Duodenal mucosa (tissue), 2 donors: ENCODE data around the gene STK10.

Experiments
- H3K27ac ChIP-seq: one replicate; pipeline ENCODE4 v1.7.0; 2013; ENCODE audit warnings: low read depth, low read length
- H3K27me3 ChIP-seq, 2 donors: one replicate each; pipeline ENCODE4 v1.7.0; 2013; ENCODE audit warnings: low read length in 2 of 2, control low read depth in 1 of 2; ENCODE audit not compliant: insufficient read depth in 2 of 2, control insufficient read depth in 1 of 2
- H3K36me3 ChIP-seq, 2 donors: one replicate each; pipeline ENCODE4 v1.7.0; 2013; ENCODE audit warnings: low read length in 2 of 2, control low read depth in 1 of 2; ENCODE audit not compliant: insufficient read depth in 2 of 2, control insufficient read depth in 1 of 2
- H3K4me1 ChIP-seq, 2 donors: one replicate each; pipeline ENCODE4 v1.7.0; 2013; ENCODE audit warnings: low read length in 2 of 2, control low read depth in 1 of 2; ENCODE audit not compliant: insufficient read depth in 2 of 2, control insufficient read depth in 1 of 2
- H3K4me3 ChIP-seq, 2 donors: one replicate each; pipeline ENCODE4 v1.7.0; 2013; ENCODE audit warnings: low read length in 2 of 2, low read depth in 1 of 2
- H3K9ac ChIP-seq, 2 donors: one replicate each; pipeline ENCODE4 v1.7.0; 2013; ENCODE audit warnings: low read length in 2 of 2, low read depth in 1 of 2
- H3K9me3 ChIP-seq, 2 donors: one replicate each; pipeline ENCODE4 v1.7.0; 2013; ENCODE audit warnings: low read length in 2 of 2, control low read depth in 1 of 2; ENCODE audit not compliant: control insufficient read depth in 1 of 2

STK10 gene

GRCh38 chr5:172129256-172129910 lies 58.6 kb downstream of the STK10 start:
- Histone ChIP-seq H3K27me3 (no peaks in the 10 kb centered on the region), H3K9ac (no peak overlapping the region), H3K36me3 (peaks cover 7 to 8% of the 10 kb centered on the region in 2 donors), H3K4me3 (no peak overlapping the region), H3K27ac (no peak overlapping the region), H3K9me3 (no peaks in the 10 kb centered on the region), H3K4me1 (peaks cover 6 to 16% of the 10 kb centered on the region in 2 donors)

GRCh38 chr5:172127581-172127980 lies 60.4 kb downstream of the STK10 start:
- no peak overlapping the region for H3K27ac ChIP-seq
- no peak overlapping the region for H3K4me3 ChIP-seq
- H3K9ac ChIP-seq, result no peak overlapping the region
- peaks cover 7 to 10% of the 10 kb centered on the region in 2 donors for H3K4me1 ChIP-seq
- no peaks in the 10 kb centered on the region for H3K27me3 ChIP-seq
- peaks cover 7 to 8% of the 10 kb centered on the region in 2 donors for H3K36me3 ChIP-seq
- no peaks in the 10 kb centered on the region for H3K9me3 ChIP-seq

- peaks cover 0 to 7% of the 10 kb centered on the region in 2 donors for H3K36me3 ChIP-seq
- no peak overlapping the region for H3K27ac ChIP-seq
- no peaks in the 10 kb centered on the region for H3K9me3 ChIP-seq
- no peak overlapping the region for H3K4me3 ChIP-seq
- H3K27me3 ChIP-seq, result no peaks in the 10 kb centered on the region
- H3K4me1 ChIP-seq, result peaks cover 6 to 7% of the 10 kb centered on the region in 2 donors
- H3K9ac ChIP-seq, result no peak overlapping the region
Observed at GRCh38 chr5:172123269-172123692, 64.7 kb downstream of the STK10 start.

- Histone ChIP-seq H3K9me3 (no peaks in the 10 kb centered on the region), H3K9ac (no peak overlapping the region), H3K36me3 (peaks cover 0 to 4% of the 10 kb centered on the region in 2 donors), H3K4me1 (peaks cover 6 to 7% of the 10 kb centered on the region in 2 donors), H3K27ac (no peak overlapping the region), H3K4me3 (no peak overlapping the region), H3K27me3 (no peaks in the 10 kb centered on the region)
Observed at GRCh38 chr5:172119921-172120688, 67.9 kb downstream of the STK10 start.

GRCh38 chr5:172118891-172119290 lies 69.1 kb downstream of the STK10 start:
- Histone ChIP-seq H3K9ac (no peak overlapping the region), H3K4me3 (no peak overlapping the region), H3K36me3 (peaks cover 0 to 4% of the 10 kb centered on the region in 2 donors), H3K9me3 (no peaks in the 10 kb centered on the region), H3K27me3 (no peaks in the 10 kb centered on the region), H3K27ac (no peak overlapping the region), H3K4me1 (peaks cover 6 to 7% of the 10 kb centered on the region in 2 donors)

GRCh38 chr5:172117977-172118701 lies 69.9 kb downstream of the STK10 start:
- Histone ChIP-seq H3K36me3 (peaks cover 0 to 4% of the 10 kb centered on the region in 2 donors), H3K4me3 (no peak overlapping the region), H3K9me3 (no peaks in the 10 kb centered on the region), H3K27me3 (no peaks in the 10 kb centered on the region), H3K4me1 (peaks cover 1 to 3% of the 10 kb centered on the region in 2 donors), H3K27ac (no peak overlapping the region), H3K9ac (no peak overlapping the region)

- no peak overlapping the region for H3K9ac ChIP-seq
- H3K27ac ChIP-seq, result no peak overlapping the region
- H3K9me3 ChIP-seq, result no peaks in the 10 kb centered on the region
- H3K36me3 ChIP-seq, result peaks cover 0 to 4% of the 10 kb centered on the region in 2 donors
- H3K27me3 ChIP-seq, result no peaks in the 10 kb centered on the region
- peaks cover 16 to 17% of the 10 kb centered on the region in 2 donors for H3K4me1 ChIP-seq
- no peak overlapping the region for H3K4me3 ChIP-seq
Observed at GRCh38 chr5:172115541-172115982, 72.5 kb downstream of the STK10 start.

- H3K9ac ChIP-seq, result peak overlapping the region in 1 of 2 donors; percentile 13
- H3K4me1 ChIP-seq, result peaks cover 19 to 20% of the 10 kb centered on the region in 2 donors
- peaks cover 0 to 4% of the 10 kb centered on the region in 2 donors for H3K36me3 ChIP-seq
- H3K27ac ChIP-seq, result no peak overlapping the region
- H3K9me3 ChIP-seq, result no peaks in the 10 kb centered on the region
- H3K4me3 ChIP-seq, result peak overlapping the region in 1 of 2 donors; percentile 21
- H3K27me3 ChIP-seq, result no peaks in the 10 kb centered on the region
Observed at GRCh38 chr5:172114875-172115422, 73.1 kb downstream of the STK10 start.

GRCh38 chr5:172113036-172113435 lies 75.0 kb downstream of the STK10 start:
- Histone ChIP-seq H3K4me1 (peaks cover 19 to 20% of the 10 kb centered on the region in 2 donors), H3K4me3 (no peak overlapping the region), H3K9ac (no peak overlapping the region), H3K27me3 (no peaks in the 10 kb centered on the region), H3K36me3 (peaks cover 0 to 4% of the 10 kb centered on the region in 2 donors), H3K9me3 (no peaks in the 10 kb centered on the region), H3K27ac (no peak overlapping the region)
